Stimulated activated CD8-positive, alpha-beta memory T cell treated with anti-CD3 and anti-CD28 coated beads, Interleukin-12 subunit alpha, Interleukin-12 subunit beta, amount 100 ng/mL, for 4 hours (primary cell): ENCODE results near the gene CD300H.
"Not testable (repeated sequence)": the region's sequence is repeated elsewhere in the genome, so short reads cannot be mapped to it uniquely, and the experiment has no call there.

Source experiments
- DNase-seq: peaks from one replicate; pipeline ENCODE4 v3.0.0-alpha.2; 2020; ENCODE audit warnings: low read depth

CD300H gene

DNA sequence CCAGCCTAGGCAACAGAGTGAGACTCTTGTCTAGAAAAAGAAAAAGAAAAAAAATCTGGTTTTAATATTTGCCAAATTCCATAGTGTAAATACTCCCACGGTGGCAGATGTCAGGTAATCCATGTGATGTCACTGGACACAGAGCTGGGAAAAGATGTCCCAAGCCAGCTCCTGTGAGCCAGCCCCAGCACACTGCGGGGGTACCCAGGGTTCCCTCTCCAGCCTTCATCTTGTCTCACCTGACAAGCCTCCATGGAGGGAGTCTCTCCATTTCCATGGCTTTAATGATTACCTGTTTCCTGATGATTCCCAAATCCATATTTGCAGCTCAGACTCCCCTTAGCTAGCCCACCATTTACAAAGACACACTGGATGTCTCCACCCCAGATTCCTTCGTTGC is 40.6 kb downstream of the CD300H start:
- DNase-seq: no peak

DNA sequence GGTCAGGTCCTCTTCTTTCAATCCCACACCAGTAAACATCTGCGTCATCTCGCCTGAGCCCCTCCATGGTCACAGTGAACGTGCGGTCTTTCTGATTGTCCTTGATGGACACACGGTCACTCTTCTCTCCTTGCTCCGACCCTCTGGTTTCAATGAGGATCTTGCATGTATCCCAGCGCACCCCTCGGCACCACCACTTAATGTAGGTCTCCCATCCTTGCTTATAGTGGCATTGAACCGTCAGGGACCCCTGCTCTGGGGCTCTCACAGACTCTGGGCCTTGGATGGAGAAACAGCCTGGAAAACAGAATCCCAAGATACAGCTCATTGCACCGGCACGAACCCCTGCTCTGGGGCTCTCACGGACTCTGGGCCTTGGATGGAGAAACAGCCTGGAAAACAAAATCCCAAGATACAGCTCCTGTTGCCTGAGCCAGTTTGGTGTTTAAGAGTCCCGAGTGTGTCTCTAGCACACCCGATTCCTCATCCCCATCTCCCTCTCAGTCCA is 41.5 kb downstream of the CD300H start:
- DNase-seq: no peak

DNA sequence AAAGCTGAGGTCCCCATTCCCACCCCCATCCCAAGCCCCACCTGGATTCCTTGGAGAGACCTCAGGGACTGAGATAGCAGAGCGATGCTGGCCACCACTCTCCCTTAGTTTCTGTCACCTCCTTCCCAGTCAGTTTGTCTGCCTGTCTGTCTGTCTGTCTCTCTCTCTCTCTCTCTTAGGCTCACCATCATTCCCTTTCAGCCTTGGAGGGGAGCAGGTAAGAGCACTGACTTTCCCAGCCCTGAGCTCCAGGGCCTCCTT is 41.9 kb downstream of the CD300H start:
- no peak for DNase-seq

DNA sequence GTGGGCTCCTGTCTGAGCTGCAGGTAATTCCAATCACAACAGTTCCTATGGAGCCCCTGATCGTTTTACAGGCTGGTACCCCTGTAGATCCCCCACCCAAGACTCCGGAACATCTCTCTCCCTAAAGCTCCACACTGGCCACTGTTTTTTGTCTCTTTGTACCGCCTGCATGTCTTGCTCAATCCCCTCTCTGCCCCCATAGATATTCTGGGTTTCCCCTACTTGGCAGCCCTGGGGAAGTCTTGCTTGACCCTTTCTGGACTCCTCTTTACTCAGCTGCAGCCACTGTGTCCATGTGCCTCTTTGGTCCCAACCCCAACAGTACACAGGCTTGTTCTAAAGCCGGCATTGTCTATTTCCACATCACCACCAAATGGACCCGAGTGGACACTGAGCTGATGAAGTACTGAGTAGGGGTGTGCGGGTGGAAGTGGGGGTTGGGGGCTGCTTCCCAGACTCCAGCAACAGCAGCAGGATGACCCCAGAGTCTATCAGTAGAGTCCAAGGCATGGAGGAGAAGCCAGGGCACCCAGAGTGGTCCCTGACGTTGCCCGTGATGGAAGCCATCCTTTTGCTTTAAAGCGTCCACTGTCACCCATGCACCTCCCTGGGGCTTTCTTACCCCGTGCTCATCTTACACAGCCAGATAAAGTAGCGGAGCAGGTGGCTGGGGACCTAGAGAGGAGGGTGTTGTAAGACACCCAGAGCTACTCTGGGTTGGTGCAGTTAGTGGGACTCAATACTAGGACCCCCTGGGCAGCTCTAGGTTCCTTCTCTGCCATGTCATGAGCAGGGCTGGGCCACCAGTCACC is 42.5 kb downstream of the CD300H start:
- no peak for DNase-seq

DNA sequence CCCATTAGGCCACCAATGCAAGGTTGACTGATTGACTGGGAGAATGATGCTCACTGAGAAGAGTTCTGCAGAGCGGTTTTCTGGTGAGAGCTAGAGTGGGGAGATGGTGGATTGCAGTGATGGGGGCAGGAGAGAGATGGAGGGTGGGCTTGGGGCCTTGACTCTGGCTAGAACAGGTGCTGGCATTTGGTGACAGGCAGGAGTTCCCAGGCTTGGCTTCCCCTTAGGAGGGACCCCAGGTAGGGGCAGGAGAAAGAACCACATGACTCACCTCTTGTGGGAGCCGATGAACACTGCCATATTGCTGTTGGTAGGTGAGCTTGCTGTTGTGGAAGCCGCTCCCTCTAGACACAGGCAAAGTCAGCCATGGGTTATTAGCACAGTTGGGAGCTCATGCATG is 44.0 kb downstream of the CD300H start:
- no peak for DNase-seq

DNA sequence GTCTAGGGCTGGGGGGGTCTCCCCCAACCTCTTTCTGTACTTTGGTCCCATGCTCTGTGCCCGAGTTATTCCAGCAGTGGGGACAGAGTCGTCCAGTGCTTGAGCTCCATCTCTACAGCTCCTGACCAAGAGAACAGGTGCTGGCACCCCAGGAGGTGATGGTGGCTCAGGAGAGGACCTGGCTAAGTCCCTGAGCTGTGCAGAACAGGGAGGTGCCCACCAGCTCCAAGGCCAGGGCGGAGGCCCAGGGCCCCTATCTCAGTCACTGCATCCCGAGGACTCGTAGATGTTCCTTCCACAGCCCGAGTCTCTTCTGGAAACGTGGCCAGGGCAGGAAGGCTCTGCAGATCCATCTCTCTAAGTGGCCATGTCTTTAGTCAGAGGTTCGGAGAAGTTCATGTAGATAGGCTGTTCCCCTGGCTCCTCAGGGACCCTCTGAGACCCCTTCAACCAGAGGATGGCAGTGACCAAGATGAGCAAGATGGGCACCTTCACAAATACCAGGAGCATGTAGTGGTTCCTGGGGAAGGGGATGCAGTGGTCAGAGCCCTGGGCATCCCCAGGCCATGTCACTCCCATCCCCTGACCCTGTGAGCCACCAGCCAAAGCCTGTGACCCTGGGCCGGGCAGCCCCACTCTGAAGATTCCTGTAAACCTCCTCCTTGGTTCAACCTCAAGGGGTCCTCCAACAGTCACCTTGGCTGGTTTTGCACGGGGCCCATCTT is 44.8 kb downstream of the CD300H start:
- no peak for DNase-seq

DNA sequence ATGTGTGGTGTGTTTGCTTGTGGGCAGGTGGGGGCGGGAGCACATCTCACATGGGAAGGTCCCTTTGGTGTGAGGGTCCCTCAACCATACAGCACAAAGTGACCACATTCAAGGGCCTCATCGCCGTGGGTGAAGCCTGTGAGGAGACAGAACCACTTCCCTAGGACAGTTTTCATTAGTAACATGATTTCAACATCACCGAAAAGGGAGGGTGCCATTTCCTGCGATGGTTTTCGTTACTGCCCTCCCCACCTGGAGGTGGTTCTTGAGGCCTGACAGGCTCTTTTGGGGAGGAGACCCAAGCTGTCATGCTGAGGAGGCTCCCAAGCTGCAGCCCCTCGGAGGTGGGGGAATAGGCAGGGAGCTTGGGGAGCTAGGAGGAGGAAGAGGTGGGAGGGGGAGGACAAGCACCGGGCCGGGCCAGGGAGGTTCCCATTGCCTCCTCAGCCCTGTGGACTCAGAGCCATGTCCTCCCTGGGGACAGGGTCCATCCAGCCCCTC is 45.6 kb downstream of the CD300H start:
- no peak for DNase-seq

DNA sequence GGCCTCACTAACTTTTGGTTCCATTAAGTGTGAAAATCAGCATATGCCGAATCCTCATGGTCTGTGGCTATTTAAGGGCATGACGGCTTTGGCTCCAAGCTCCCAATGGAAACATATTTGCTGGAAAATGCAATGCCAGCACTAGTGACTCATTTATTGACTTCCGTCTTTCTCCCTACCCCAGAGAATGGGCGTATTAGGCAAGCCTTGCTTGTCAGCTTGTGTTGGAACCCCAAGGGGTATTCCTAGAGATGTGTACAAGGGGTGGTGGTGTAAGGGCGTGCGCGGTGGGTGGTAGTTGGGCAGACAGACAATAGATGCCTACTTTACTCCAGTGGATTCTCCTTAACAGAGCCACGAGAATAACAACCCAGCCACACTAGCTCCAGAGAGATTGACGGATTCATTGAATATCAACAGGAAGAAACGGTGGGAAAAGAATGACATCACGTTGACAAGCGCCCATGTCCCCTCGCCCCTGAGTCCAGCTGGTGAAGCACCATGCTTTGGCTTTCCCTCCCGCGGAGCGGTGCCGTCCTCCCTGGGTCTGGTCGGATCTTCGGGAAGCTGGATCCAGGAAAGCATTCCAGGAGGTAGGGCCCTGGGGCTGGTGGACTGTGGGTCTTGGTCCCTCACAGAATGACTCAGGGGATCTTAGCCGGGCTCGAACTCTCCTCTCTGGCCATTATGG is 46.4 kb downstream of the CD300H start:
- DNase-seq: no peak

DNA sequence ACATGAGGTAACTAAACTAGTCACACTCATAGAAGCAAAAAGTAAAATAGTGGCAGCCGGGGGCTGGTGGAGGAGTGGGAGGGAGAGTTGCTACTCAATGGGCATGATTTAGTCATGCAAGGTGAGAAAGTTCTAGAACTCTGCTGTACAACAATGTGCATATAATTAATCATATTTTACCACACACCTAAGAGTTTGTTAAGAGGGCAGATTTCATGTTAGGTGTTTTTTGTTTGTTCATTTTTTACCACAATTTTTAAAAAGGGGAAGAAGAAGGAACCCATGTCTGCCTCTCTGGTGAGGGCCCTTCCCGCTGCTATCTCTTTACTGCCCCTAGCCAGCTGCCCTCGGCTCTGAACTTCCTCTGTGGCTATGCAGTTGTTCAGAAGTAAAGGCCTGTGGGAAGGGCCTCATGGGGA is 47.3 kb downstream of the CD300H start:
- DNase-seq: no peak

DNA sequence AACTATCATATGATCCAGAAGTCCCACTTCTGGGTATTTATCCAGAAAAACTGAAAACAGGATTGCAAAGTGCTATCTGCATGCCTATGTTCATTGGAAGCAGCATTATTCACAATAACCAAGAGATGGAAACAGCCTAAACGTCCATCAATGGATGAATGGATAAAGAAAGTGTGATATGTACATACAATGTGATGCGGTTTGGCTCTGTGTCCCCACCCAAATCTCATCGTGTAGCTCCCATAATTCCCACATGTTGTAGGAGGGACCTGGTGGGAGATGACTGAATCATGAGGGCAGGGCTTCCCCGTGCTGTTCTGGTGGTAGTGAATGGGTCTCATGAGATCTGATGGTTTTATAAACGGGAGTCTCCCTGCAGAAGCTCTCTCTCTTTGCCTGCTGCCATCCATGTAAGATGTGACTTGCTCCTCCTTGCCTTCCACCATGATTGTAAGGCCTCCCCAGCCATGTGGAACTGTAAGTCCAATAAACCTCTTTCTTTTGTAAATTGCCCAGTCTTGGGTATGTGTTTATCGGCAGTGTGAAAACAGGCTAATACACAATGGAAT is 48.8 kb downstream of the CD300H start:
- not testable (repeated sequence) for DNase-seq

DNA sequence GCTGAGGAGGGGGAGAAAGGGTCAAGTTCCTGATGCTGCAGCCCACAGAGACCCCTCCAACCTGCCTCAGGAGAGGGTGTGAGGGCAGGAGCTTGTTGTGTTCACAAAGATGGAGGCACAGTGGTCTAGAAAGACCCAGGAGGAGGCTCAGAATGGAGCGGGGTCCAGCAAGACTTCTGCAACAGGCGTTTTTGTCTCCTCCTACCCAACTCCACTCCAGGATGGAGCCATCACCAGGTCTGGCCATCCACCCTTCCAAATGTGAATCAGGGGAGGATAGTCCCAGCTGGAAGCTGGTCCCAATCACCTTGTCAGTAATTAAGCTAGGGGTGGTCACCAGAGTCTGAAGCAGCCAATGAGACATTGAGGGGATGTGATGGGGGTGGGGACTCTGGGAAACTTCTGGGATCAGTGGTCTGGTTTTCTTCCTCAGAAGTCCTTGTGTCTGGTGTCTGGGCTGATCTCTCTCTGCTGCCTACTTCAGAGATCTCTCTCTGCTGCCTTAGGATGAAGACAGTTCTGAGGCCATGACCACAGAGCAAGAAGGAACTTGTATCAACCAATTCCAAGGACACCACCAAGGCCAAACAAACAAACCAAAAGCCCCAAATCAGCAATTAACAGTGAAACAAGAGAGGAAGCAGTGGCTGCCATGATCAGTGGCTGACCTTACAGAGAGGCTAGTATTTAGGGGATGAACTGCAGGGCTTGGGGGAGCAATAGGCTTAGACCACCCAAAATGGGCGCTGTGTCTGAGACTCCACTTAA is 50.6 kb downstream of the CD300H start:
- DNase-seq: no peak

DNA sequence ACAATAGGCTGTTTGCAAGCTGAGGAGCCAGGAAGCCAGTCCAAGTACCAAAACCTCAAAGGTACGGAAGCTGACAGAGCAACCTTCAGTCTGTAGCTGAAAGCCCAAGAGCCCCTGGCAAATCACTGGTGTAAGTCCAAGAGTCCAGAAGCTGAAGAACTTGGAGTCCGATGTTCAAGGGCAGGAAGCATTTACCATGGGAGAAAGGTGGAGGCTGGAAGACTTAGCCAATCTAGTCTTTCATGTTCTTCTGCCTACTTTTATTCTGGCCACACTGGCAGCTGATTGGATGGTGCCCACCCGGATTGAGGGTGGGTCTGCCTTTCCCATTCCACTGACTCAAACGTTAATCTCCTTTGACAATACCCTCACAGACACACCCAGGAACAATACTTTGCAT is 51.4 kb downstream of the CD300H start:
- DNase-seq: no peak

DNA sequence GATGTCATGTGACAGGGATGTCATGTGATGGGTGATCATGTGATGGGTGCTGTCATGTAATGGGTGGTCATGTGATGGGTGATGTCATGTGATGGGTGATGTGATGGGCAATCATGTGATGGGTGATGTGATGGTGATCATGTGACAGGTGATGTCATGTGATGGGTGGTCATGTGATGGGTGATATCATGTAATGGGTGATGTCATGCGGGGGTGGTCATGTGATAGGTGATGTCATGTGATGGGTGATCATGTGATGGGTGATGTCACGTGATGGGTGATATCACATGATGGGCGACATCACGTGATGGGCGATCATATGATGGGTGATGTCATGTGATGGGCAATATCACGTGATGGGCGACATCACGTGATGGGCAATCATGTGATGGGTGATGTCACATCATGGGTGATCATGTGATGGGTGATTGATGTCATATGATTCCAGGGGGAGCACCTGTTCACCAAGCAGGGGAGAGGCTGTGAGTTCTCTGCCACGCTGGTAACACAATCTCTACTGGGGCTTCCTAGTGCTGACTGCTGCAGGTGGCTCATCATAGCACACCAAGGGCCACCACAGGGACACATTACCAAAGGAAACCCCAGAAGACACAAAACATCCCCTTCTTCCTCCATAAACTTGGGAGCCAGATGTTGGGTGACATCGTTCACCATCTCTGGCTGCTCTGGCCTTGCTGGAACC is 52.5 kb downstream of the CD300H start:
- no peak for DNase-seq

DNA sequence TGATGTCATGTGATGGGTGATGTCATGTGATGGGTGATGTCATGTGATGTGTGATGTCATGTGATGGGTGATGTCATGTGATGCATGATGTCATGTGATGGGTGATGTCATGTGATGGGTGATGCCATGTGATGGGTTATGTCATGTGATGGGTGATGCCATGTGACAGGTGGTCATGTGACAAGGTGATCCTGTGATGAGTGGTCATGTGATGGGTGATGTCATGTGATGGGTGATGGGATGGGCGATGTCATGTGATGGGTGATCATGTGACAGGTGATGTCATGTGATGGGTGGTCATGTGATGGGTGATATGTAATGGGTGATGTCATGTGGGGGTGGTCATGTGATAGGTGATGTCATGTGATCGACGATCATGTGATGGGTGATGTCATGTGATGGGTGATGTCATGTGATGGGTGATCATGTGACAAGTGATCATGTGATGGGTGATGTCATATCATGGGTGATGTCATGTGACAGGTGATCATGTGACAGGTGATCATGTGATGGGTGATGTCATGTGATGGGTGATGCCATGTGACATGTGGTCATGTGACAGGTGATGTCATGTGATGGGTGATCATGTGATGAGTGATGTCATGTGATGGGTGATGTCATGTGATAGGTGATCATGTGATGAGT is 53.2 kb downstream of the CD300H start:
- DNase-seq: no peak

DNA sequence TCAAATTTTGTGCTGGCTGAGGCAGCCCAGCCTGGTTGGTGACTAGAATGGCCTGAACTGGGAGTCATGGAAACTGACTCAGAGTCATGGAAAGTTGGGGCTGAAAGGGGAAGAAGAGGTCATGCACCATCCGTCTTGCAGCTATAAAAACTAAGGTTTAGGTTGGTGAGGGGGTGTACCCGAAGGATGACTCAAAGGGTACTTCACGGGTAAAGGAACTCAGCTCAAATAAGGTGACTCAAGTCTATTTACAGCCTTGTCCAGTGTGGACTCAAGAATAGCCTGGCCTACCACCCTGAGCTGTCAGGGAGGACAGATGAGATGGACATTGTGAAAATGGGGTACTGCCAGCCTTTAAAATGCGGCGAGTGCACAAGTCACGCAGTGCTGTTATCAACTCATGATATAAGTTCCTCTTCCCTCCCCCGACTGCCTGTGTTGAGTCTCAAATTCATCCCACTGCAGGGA is 54.7 kb downstream of the CD300H start:
- DNase-seq: no peak

DNA sequence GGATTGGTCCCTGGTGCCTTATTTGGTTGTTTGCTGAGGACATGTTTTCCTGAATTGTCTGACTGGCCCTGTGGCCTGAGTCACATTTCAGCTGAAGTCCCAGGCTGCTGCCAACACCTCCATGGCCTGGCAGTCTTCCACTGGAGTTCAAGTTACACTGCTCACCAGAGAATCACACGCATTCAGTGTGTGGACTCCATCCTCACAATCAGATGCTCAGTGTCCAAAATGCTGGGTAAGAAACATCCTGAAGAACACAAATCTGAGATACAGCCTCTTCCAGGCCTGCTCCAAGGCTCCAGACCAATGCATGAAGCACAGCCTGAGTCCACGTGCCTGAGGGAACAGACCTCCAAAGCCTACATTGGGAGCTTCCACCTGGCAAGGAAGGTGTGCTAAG is 55.3 kb downstream of the CD300H start:
- DNase-seq: no peak
